Nephron (organoid): ENCODE results near the gene CROCC2.

ENCODE experiments used
- H3K27ac Mint-ChIP-seq, 3 experiments: 2 replicates each; pipeline ENCODE4 v1.8.0; 2020; ENCODE audit warnings: mixed read lengths in 3 of 3, mild to moderate bottlenecking in 2 of 3, moderate library complexity in 1 of 3
- H3K27me3 Mint-ChIP-seq: 2 replicates; pipeline ENCODE4 v1.8.0; 2021; ENCODE audit warnings: low read depth, mild to moderate bottlenecking, moderate library complexity, mixed read lengths
- H3K36me3 Mint-ChIP-seq: 2 replicates; pipeline ENCODE4 v1.8.0; 2020; ENCODE audit warnings: low read depth, mixed read lengths
- H3K4me1 Mint-ChIP-seq: 2 replicates; pipeline ENCODE4 v1.8.0; 2020; ENCODE audit warnings: mixed read lengths
- H3K4me3 Mint-ChIP-seq, 3 experiments: 2 replicates each; pipeline ENCODE4 v1.8.0; 2020; ENCODE audit warnings: mild to moderate bottlenecking in 3 of 3, mixed read lengths in 3 of 3, moderate library complexity in 2 of 3
- H3K9me3 Mint-ChIP-seq: 2 replicates; pipeline ENCODE4 v1.8.0; 2020; ENCODE audit warnings: mixed read lengths
- TF ChIP-seq, protein P1 (sequence below), 3 experiments: fragments of 200-600 bp; sonication (generic); IDR thresholded peaks; one replicate each; pipeline ENCODE4 v1.5.0; 2021; ENCODE audit warnings: antibody characterized with exemption in 3 of 3; ENCODE audit not compliant: unreplicated experiment in 3 of 3

CROCC2 gene

GRCh38 chr2:240931319-240931949 is 25.3 kb downstream of the CROCC2 start:
- no peaks in the 10 kb centered on the region for H3K36me3 Mint-ChIP-seq
- peaks cover 5% of the 10 kb centered on the region for H3K4me1 Mint-ChIP-seq
- TF ChIP-seq, protein P1, sequence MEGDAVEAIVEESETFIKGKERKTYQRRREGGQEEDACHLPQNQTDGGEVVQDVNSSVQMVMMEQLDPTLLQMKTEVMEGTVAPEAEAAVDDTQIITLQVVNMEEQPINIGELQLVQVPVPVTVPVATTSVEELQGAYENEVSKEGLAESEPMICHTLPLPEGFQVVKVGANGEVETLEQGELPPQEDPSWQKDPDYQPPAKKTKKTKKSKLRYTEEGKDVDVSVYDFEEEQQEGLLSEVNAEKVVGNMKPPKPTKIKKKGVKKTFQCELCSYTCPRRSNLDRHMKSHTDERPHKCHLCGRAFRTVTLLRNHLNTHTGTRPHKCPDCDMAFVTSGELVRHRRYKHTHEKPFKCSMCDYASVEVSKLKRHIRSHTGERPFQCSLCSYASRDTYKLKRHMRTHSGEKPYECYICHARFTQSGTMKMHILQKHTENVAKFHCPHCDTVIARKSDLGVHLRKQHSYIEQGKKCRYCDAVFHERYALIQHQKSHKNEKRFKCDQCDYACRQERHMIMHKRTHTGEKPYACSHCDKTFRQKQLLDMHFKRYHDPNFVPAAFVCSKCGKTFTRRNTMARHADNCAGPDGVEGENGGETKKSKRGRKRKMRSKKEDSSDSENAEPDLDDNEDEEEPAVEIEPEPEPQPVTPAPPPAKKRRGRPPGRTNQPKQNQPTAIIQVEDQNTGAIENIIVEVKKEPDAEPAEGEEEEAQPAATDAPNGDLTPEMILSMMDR (IDR thresholded peaks at IDR 0.05; ENCODE audit: unreplicated experiment in 3 of 3): no peak
- H3K4me3 Mint-ChIP-seq: no peak overlapping the region
- peaks cover 9% of the 10 kb centered on the region for H3K9me3 Mint-ChIP-seq
- no peak overlapping the region for H3K27ac Mint-ChIP-seq
- H3K27me3 Mint-ChIP-seq: peaks cover 11% of the 10 kb centered on the region

GRCh38 chr2:240932001-240932723 is 26.0 kb downstream of the CROCC2 start:
- peaks cover under 1% of the 10 kb centered on the region for H3K4me1 Mint-ChIP-seq
- no peak overlapping the region for H3K4me3 Mint-ChIP-seq
- H3K9me3 Mint-ChIP-seq: peaks cover 9% of the 10 kb centered on the region

DNA sequence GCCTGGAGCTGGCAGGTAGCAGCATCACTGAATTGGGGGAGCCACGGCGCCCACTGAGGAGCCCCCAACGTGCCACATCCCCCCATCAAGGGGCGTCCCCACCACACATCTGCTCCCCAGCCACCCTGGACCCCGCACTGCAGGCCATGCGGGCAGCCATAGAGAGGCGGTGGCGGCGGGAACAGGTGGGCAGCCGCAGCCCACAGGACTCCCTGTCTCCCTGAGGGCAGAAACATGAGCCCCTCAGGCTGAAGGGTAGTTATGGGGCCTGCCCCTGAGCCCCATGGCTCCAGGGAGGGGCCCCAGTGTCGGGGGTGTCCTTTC is 26.6 kb downstream of the CROCC2 start:
- H3K9me3 Mint-ChIP-seq: peaks cover 9% of the 10 kb centered on the region
- TF ChIP-seq, protein P1 (IDR thresholded peaks at IDR 0.05; ENCODE audit: unreplicated experiment in 3 of 3): no peak
- H3K4me1 Mint-ChIP-seq: no peaks in the 10 kb centered on the region
- H3K36me3 Mint-ChIP-seq: peaks cover under 1% of the 10 kb centered on the region
- no peak overlapping the region for H3K4me3 Mint-ChIP-seq
- no peak overlapping the region for H3K27ac Mint-ChIP-seq
- H3K27me3 Mint-ChIP-seq: peaks cover 11% of the 10 kb centered on the region

More at GRCh38 chr2:240932001-240932723, 26.0 kb downstream of the CROCC2 start:
- Mint-ChIP-seq H3K27me3 (peaks cover 11% of the 10 kb centered on the region), H3K27ac (no peak overlapping the region), H3K36me3 (no peaks in the 10 kb centered on the region)
- TF ChIP-seq, protein P1 (IDR thresholded peaks at IDR 0.05; ENCODE audit: unreplicated experiment in 3 of 3): no peak

- TF ChIP-seq, protein P1 (IDR thresholded peaks at IDR 0.05; ENCODE audit: unreplicated experiment in 3 of 3): no peak
- Mint-ChIP-seq H3K4me1 (no peaks in the 10 kb centered on the region), H3K27me3 (peaks cover 6% of the 10 kb centered on the region), H3K36me3 (peaks cover 3% of the 10 kb centered on the region), H3K4me3 (no peak overlapping the region), H3K27ac (no peak overlapping the region), H3K9me3 (peaks cover 6% of the 10 kb centered on the region)
These were observed 27.2 kb downstream of the CROCC2 start for GRCh38 chr2:240933048-240933965.

GRCh38 chr2:240933966-240934700 is 28.0 kb downstream of the CROCC2 start:
- Mint-ChIP-seq H3K4me3 (no peak overlapping the region), H3K27me3 (peaks cover 4% of the 10 kb centered on the region), H3K4me1 (no peaks in the 10 kb centered on the region), H3K9me3 (peaks cover 6% of the 10 kb centered on the region), H3K27ac (no peak overlapping the region), H3K36me3 (peaks cover 3% of the 10 kb centered on the region)
- TF ChIP-seq, protein P1 (IDR thresholded peaks at IDR 0.05; ENCODE audit: unreplicated experiment in 3 of 3): no peak
